HK-2 (cell line): ENCODE measurements around the gene DPM2.

Source experiments
- DNase-seq: peaks from one replicate; pipeline ENCODE4 v3.0.0-alpha.2; 2018; ENCODE audit not compliant: unreplicated experiment

The DPM2 gene

GRCh38 chr9:127919253-127919815 is 18.3 kb downstream of the DPM2 start:
- peak; percentile 95 for DNase-seq

- no peak for DNase-seq
Observed at GRCh38 chr9:127918183-127919107, 19.2 kb downstream of the DPM2 start.

- DNase-seq, result no peak
Observed at GRCh38 chr9:127917603-127918002, 20.1 kb downstream of the DPM2 start.

GRCh38 chr9:127916720-127917581 is 20.7 kb downstream of the DPM2 start, which contains the start of gene ST6GALNAC4:
Gene ST6GALNAC4 (minus strand): TSS chr9:127917041. CDS start chr9:127916419, 622 bp downstream.
- DNase-seq, result peak; percentile 97

- DNase-seq, result peak; percentile 29
Observed at GRCh38 chr9:127915801-127916719, 21.6 kb downstream of the DPM2 start.

- no peak for DNase-seq
Observed at GRCh38 chr9:127915325-127915752, 22.3 kb downstream of the DPM2 start.

- DNase-seq, result no peak
Observed at GRCh38 chr9:127913682-127914081, 24.0 kb downstream of the DPM2 start.

GRCh38 chr9:127912882-127913281 is 24.8 kb downstream of the DPM2 start:
- no peak for DNase-seq

GRCh38 chr9:127912296-127912695 is 25.4 kb downstream of the DPM2 start:
- DNase-seq, result no peak

- no peak for DNase-seq
Observed at GRCh38 chr9:127910613-127911205, 26.9 kb downstream of the DPM2 start.

GRCh38 chr9:127909839-127910273 is 27.8 kb downstream of the DPM2 start:
- DNase-seq, result no peak

- no peak for DNase-seq
Observed at GRCh38 chr9:127908660-127908926, 29.1 kb downstream of the DPM2 start.

GRCh38 chr9:127907867-127908659 is 29.6 kb downstream of the DPM2 start:
- DNase-seq, result no peak

GRCh38 chr9:127905788-127906191 is 31.9 kb downstream of the DPM2 start:
- DNase-seq, result no peak

- no peak for DNase-seq
Observed at GRCh38 chr9:127905004-127905728, 32.5 kb downstream of the DPM2 start.

- DNase-seq, result no peak
Observed at GRCh38 chr9:127904561-127905003, 33.1 kb downstream of the DPM2 start.

GRCh38 chr9:127903557-127904475 is 33.8 kb downstream of the DPM2 start:
- DNase-seq, result peak; percentile 38
